Measurements from ENCODE around the gene PLA2G4A.

DNA sequence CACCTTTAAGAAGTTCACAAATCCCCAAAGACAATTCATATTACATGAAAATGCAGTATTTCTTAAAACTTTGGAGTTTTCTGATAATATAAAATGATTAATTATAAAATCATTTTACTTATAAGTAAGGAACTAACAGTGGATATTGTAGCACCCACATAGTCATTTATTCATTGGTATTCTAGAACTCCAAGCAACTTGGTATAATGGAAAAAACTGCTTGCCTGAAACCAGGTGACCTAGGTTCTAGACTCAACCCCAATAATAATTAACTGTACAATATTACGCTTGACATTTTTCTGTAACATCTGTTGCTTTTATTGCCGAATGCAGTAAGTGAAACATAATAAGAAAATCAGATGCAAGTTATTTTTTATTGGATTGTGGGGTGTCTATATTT lies 2.4 kb downstream of the PLA2G4A start:
- TF ChIP-seq, protein P1, sequence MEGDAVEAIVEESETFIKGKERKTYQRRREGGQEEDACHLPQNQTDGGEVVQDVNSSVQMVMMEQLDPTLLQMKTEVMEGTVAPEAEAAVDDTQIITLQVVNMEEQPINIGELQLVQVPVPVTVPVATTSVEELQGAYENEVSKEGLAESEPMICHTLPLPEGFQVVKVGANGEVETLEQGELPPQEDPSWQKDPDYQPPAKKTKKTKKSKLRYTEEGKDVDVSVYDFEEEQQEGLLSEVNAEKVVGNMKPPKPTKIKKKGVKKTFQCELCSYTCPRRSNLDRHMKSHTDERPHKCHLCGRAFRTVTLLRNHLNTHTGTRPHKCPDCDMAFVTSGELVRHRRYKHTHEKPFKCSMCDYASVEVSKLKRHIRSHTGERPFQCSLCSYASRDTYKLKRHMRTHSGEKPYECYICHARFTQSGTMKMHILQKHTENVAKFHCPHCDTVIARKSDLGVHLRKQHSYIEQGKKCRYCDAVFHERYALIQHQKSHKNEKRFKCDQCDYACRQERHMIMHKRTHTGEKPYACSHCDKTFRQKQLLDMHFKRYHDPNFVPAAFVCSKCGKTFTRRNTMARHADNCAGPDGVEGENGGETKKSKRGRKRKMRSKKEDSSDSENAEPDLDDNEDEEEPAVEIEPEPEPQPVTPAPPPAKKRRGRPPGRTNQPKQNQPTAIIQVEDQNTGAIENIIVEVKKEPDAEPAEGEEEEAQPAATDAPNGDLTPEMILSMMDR (conservative IDR thresholded peaks at IDR 0.05; ENCODE audit: low read length), result no peak
- no peak for TF ChIP-seq EZH2phosphoT487 (IDR thresholded peaks at IDR 0.05; ENCODE audit: borderline replicate concordance)

All from Loucy (cell line).